ENCODE results near the gene NDRG3. TPM values are rescaled to one million over a fixed set of nuclear protein-coding genes. Genes with fewer than 3 reads are reported as not detected.
"Not testable (repeated sequence)": the region's sequence is repeated elsewhere in the genome, so short reads cannot be mapped to it uniquely, and the experiment has no call there.

NDRG3 gene
- polyA plus RNA-seq, 1 experiment = 39.5 TPM

- Histone ChIP-seq H3K27ac (ENCODE audit: low read depth, low read length) (no peak overlapping the region), H3K4me3 (ENCODE audit: low read depth, low read length) (no peak overlapping the region), H3K9me3 (ENCODE audit: control insufficient read depth, insufficient read depth, low read length) (no peaks in the 10 kb centered on the region), H3K27me3 (ENCODE audit: control insufficient read depth, insufficient read depth, low read length) (no peaks in the 10 kb centered on the region)
- ChIA-PET POLR2A (no interaction called here), CTCF (no interaction called here)
- DNase-seq (ENCODE audit: low read depth, low spot score) = no peak
- no peak for TF ChIP-seq CTCF (IDR thresholded peaks at IDR 0.05; ENCODE audit: low read depth, low read length)
Measured at GRCh38 chr20:36717021-36717420, 28.9 kb downstream of the NDRG3 start.

- ChIA-PET CTCF (interaction anchor here (0.8 kb wide), 1 partner anchor 42 kb away, joined by 3 read pairs; no protein-coding TSS in a partner anchor), POLR2A (no interaction called here)
- Histone ChIP-seq H3K27me3 (ENCODE audit: control insufficient read depth, insufficient read depth, low read length) (no peaks in the 10 kb centered on the region), H3K27ac (ENCODE audit: low read depth, low read length) (no peak overlapping the region), H3K9me3 (ENCODE audit: control insufficient read depth, insufficient read depth, low read length) (no peaks in the 10 kb centered on the region), H3K4me3 (ENCODE audit: low read depth, low read length) (no peak overlapping the region)
- DNase-seq (ENCODE audit: low read depth, low spot score) = no peak
- no peak for TF ChIP-seq CTCF (IDR thresholded peaks at IDR 0.05; ENCODE audit: low read depth, low read length)
Measured at GRCh38 chr20:36712775-36713174, 33.1 kb downstream of the NDRG3 start.

GRCh38 chr20:36709126-36709525 is 36.8 kb downstream of the NDRG3 start:
- CTCF ChIA-PET = no interaction called here
- TF ChIP-seq CTCF (IDR thresholded peaks at IDR 0.05; ENCODE audit: low read depth, low read length) = no peak
- no peak for DNase-seq (ENCODE audit: low read depth, low spot score)
- Histone ChIP-seq H3K4me3 (ENCODE audit: low read depth, low read length) (no peak overlapping the region), H3K9me3 (ENCODE audit: control insufficient read depth, insufficient read depth, low read length) (no peaks in the 10 kb centered on the region), H3K27me3 (ENCODE audit: control insufficient read depth, insufficient read depth, low read length) (no peaks in the 10 kb centered on the region), H3K27ac (ENCODE audit: low read depth, low read length) (no peak overlapping the region)
- POLR2A ChIA-PET = no interaction called here

- POLR2A ChIA-PET = no interaction called here
- CTCF ChIA-PET = no interaction called here
- no peak for TF ChIP-seq CTCF (IDR thresholded peaks at IDR 0.05; ENCODE audit: low read depth, low read length)
- H3K9me3 ChIP-seq (ENCODE audit: control insufficient read depth, insufficient read depth, low read length) = no peaks in the 10 kb centered on the region
- H3K27me3 ChIP-seq (ENCODE audit: control insufficient read depth, insufficient read depth, low read length) = no peaks in the 10 kb centered on the region
- H3K4me3 ChIP-seq (ENCODE audit: low read depth, low read length) = no peak overlapping the region
- no peak for DNase-seq (ENCODE audit: low read depth, low spot score)
- H3K27ac ChIP-seq (ENCODE audit: low read depth, low read length) = no peak overlapping the region
Measured at GRCh38 chr20:36703530-36703929, 42.4 kb downstream of the NDRG3 start.

- H3K27ac ChIP-seq (ENCODE audit: low read depth, low read length) = no peak overlapping the region
- ChIA-PET CTCF (interaction anchor here (0.7 kb wide), 1 partner anchor 73 kb away, joined by 3 read pairs; the partner anchor contains the start of gene DSN1), POLR2A (no interaction called here)
- no peaks in the 10 kb centered on the region for H3K27me3 ChIP-seq (ENCODE audit: control insufficient read depth, insufficient read depth, low read length)
- H3K4me3 ChIP-seq (ENCODE audit: low read depth, low read length) = no peak overlapping the region
- no peak for TF ChIP-seq CTCF (IDR thresholded peaks at IDR 0.05; ENCODE audit: low read depth, low read length)
- no peak for DNase-seq (ENCODE audit: low read depth, low spot score)
- H3K9me3 ChIP-seq (ENCODE audit: control insufficient read depth, insufficient read depth, low read length) = no peaks in the 10 kb centered on the region
Measured at GRCh38 chr20:36700438-36700837, 45.5 kb downstream of the NDRG3 start.

- H3K4me3 ChIP-seq (ENCODE audit: low read depth, low read length); DNase-seq (ENCODE audit: low read depth, low spot score); H3K27ac ChIP-seq (ENCODE audit: low read depth, low read length); H3K9me3 ChIP-seq (ENCODE audit: control insufficient read depth, insufficient read depth, low read length); H3K27me3 ChIP-seq (ENCODE audit: control insufficient read depth, insufficient read depth, low read length); POLR2A ChIA-PET: not testable (repeated sequence)
- CTCF ChIA-PET = interaction anchor here (1.2 kb wide), 1 partner anchor 12 kb away, joined by 3 read pairs; no protein-coding TSS in a partner anchor
Measured at GRCh38 chr20:36695467-36695866, 50.4 kb downstream of the NDRG3 start.
